Common myeloid progenitor, CD34-positive (primary cell): ENCODE measurements around the gene NFIA.
"Not testable (repeated sequence)": the region's sequence is repeated elsewhere in the genome, so short reads cannot be mapped to it uniquely, and the experiment has no call there.

ENCODE experiments used
- CTCF ChIA-PET: fragments of 350-600 bp; sonication (Branson Sonifier 250); formaldehyde crosslinking; loops from one replicate; lab custom pipeline; 2021; ENCODE audit warnings: antibody characterized with exemption; lab: Charles Lee
- POLR2A ChIA-PET: fragments of 350-600 bp; sonication (Branson Sonifier 250); formaldehyde crosslinking; loops from one replicate; lab custom pipeline; 2021; ENCODE audit warnings: antibody characterized with exemption; lab: Charles Lee
- DNase-seq, 3 donors: peaks; one replicate each; pipeline versions ENCODE4 v3.0.0 to v3.0.0-alpha.2; 2013
- H3K27ac ChIP-seq, 2 experiments: 1 replicate in 1 of 2; 2 replicates in 1 of 2; pipeline ENCODE4 v1.7.0; 2013; ENCODE audit warnings: inconsistent platforms in 2 of 2, low read length in 2 of 2, mild to moderate bottlenecking in 2 of 2, low read depth in 1 of 2, moderate library complexity in 1 of 2; ENCODE audit not compliant: severe bottlenecking in 2 of 2, insufficient read depth in 1 of 2, poor library complexity in 1 of 2
- H3K27me3 ChIP-seq, 5 experiments: replicated peaks in 2 of 5; 1 replicate in 3 of 5; 2 replicates in 2 of 5; pipeline versions ENCODE4 v1.6.1 to v1.7.0; 2013; ENCODE audit warnings: low read length in 4 of 5, mild to moderate bottlenecking in 2 of 5, moderate library complexity in 2 of 5, inconsistent platforms in 1 of 5; ENCODE audit not compliant: insufficient read depth in 5 of 5, control insufficient read depth in 4 of 5
- H3K36me3 ChIP-seq, 4 experiments: 1 replicate in 2 of 4; 2 replicates in 2 of 4; pipeline versions ENCODE4 v1.6.1 to v1.7.0; 2013; ENCODE audit warnings: low read length in 3 of 4, control low read depth in 1 of 4, mild to moderate bottlenecking in 1 of 4; ENCODE audit not compliant: control insufficient read depth in 4 of 4, insufficient read depth in 4 of 4
- H3K4me1 ChIP-seq, 4 experiments: 1 replicate in 3 of 4; 2 replicates in 1 of 4; pipeline versions ENCODE4 v1.6.1 to v1.7.1; 2013; ENCODE audit warnings: low read length in 3 of 4, mild to moderate bottlenecking in 3 of 4, control low read depth in 1 of 4, inconsistent platforms in 1 of 4, moderate library complexity in 1 of 4; ENCODE audit not compliant: control insufficient read depth in 4 of 4, insufficient read depth in 4 of 4; ENCODE audit errors: control extremely low read depth in 1 of 4
- H3K4me3 ChIP-seq, 7 experiments: 1 replicate in 4 of 7; 2 replicates in 3 of 7; pipeline versions ENCODE4 v1.5.1 to v1.7.0; 2013; ENCODE audit warnings: mild to moderate bottlenecking in 7 of 7, low read length in 6 of 7, moderate library complexity in 6 of 7, inconsistent platforms in 2 of 7, low read depth in 2 of 7, control low read depth in 1 of 7; ENCODE audit not compliant: insufficient read depth in 4 of 7, control insufficient read depth in 1 of 7; ENCODE audit errors: extremely low read depth in 1 of 7
- H3K9me3 ChIP-seq, 5 experiments: 1 replicate in 4 of 5; 2 replicates in 1 of 5; pipeline versions ENCODE4 v1.6.1 to v1.7.1; 2013; ENCODE audit warnings: low read length in 4 of 5, mild to moderate bottlenecking in 2 of 5, inconsistent platforms in 1 of 5, low read depth in 1 of 5, moderate library complexity in 1 of 5; ENCODE audit not compliant: control insufficient read depth in 4 of 5, insufficient read depth in 2 of 5; ENCODE audit errors: control extremely low read depth in 1 of 5
- WGBS: methylation state at CpG from one replicate; pipeline ENCODE4 v1.1.5; 2013; ENCODE audit not compliant: insufficient coverage; 5-methylcytosine and 5-hydroxymethylcytosine counted together

NFIA gene

DNA sequence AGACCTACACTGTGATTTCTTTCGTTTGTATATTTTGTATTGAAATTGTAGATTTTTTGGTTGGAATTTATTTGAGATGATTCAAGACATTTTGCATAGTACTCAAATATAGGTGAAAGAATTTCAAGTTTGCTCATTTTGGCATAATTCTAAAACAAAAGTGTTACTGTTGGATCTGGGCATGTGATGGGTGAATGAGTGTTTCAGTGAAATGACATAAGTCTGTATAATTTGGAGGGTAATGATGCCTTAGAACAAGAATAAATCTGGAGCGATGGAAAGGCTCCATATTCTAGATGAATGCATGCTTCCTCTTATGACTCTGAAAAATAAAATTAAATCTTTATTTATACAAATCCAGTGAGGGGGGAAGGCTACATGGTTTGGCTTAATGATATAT lies 41.0 kb downstream of the NFIA start:
- WGBS: 100% methylated on average over 1 of the region's 2 CpGs
- POLR2A ChIA-PET: no interaction called here
- no peak overlapping the region for H3K4me3 ChIP-seq

DNA sequence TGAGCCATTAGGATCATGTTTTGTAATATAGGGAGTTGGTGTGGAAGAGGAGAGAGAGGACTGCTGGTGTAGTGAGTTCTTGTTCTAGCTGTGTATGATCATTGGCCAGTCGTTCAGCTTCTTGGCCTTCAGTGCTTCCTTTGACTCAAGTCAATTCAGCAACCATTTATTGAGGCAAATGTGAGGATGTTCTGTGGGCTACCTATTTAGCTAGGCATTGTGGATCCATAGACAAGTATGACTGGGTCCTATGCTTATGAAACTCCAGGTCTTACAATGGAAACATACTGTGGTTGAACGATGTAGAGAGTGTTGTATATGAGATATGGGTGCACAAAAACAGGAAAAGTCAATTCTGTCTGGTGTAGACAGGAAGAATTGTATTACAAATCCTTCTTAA lies 41.7 kb downstream of the NFIA start:
- ChIA-PET CTCF (interaction anchor here (2.0 kb wide), 1 partner anchor 74 kb away, joined by 6 read pairs; no protein-coding TSS in a partner anchor), POLR2A (no interaction called here)
- DNase-seq: no peak
- H3K36me3 ChIP-seq: no peaks in the 10 kb centered on the region
- H3K4me3 ChIP-seq: no peak overlapping the region
- H3K4me1 ChIP-seq: no peaks in the 10 kb centered on the region
- 100% methylated on average over 1 of the region's 2 CpGs for WGBS
- no peaks in the 10 kb centered on the region for H3K27me3 ChIP-seq
- H3K9me3 ChIP-seq: no peaks in the 10 kb centered on the region
- H3K27ac ChIP-seq: no peak overlapping the region

More for the DNA sequence above, 41.0 kb downstream of the NFIA start:
- Histone ChIP-seq H3K4me1 (no peaks in the 10 kb centered on the region), H3K27me3 (no peaks in the 10 kb centered on the region), H3K27ac (no peak overlapping the region), H3K9me3 (no peaks in the 10 kb centered on the region), H3K36me3 (no peaks in the 10 kb centered on the region)
- CTCF ChIA-PET: interaction anchor here (2.0 kb wide), 1 partner anchor 73 kb away, joined by 6 read pairs; no protein-coding TSS in a partner anchor
- DNase-seq: no peak

DNA sequence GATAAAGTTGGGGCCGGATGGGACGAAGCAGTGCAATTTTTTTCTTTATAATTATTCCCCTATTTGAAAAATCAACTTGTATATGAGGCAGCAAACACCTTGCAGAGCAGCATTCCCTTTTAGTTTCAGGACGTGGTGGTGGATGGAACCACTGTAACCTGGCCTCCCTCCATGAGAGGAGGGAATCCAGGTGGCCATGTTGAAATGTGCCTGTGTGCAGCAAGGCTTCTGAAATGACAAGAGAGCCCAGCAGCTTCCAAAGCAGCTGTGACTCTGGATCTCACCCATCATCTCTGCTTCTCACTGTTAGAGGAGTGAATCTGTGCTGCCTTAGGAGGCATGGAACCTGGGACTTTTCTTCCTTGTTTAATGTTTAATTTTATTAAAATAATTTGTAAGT lies 42.3 kb downstream of the NFIA start:
- Histone ChIP-seq H3K4me3 (no peak overlapping the region), H3K9me3 (no peaks in the 10 kb centered on the region), H3K27ac (no peak overlapping the region), H3K36me3 (no peaks in the 10 kb centered on the region), H3K27me3 (no peaks in the 10 kb centered on the region), H3K4me1 (no peaks in the 10 kb centered on the region)
- 100% methylated on average over 1 of the region's 3 CpGs for WGBS
- no peak for DNase-seq
- ChIA-PET POLR2A (no interaction called here), CTCF (no interaction called here)

DNA sequence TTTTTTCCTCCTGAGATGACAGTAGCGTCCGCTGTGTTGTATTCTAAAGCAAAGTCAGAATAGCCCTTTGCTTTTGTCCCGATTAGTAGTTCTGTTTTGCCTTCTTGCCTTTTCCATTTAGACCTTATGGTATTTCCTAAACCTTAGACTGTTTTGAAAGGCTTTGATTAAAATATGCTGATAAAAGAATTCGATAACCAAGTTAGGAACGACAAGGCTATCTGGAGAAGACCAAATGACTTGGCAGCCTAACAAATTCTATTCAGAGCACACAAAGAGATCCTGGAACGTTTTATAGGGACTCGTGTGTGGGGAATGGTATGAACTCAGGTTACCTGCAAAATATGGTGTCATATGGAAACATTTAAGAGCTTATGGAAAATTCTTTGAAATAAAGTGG lies 42.9 kb downstream of the NFIA start:
- Histone ChIP-seq H3K27ac (no peak overlapping the region), H3K27me3 (no peaks in the 10 kb centered on the region), H3K9me3 (no peaks in the 10 kb centered on the region), H3K4me1 (no peaks in the 10 kb centered on the region), H3K36me3 (no peaks in the 10 kb centered on the region), H3K4me3 (no peak overlapping the region)
- CTCF ChIA-PET: interaction anchor here (1.2 kb wide), 2 partner anchors 11 to 71 kb away, joined by 3 read pairs; no protein-coding TSS in a partner anchor
- no CpG with 5 or more reads among the region's 7 CpGs for WGBS
- POLR2A ChIA-PET: interaction anchor here (0.7 kb wide), 1 partner anchor 42 kb away, joined by 3 read pairs; no protein-coding TSS in a partner anchor
- DNase-seq: no peak

DNA sequence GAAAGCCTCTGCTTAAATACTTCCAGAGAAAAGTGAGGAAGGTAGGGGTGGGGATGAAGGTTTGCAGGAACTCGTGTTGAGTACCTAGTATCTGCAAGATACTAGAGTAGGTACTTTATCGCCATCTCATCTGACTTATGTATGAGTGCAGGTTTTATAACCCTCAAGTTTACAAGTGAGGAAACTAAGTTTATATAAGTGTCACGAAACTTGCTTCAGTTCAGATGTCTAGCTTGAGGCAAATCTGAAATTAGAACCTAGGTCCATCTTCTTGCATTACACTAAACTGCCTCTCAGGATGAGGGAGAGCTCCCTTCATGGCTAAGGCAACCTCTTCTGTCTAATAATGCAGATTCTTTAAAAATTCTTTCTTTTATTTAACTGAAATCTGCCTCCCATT lies 43.5 kb downstream of the NFIA start:
- no peak for DNase-seq
- WGBS: 61% methylated on average over 3 of the region's 3 CpGs
- Histone ChIP-seq H3K9me3 (no peaks in the 10 kb centered on the region), H3K4me1 (no peaks in the 10 kb centered on the region), H3K4me3 (no peak overlapping the region), H3K27me3 (no peaks in the 10 kb centered on the region), H3K27ac (no peak overlapping the region), H3K36me3 (no peaks in the 10 kb centered on the region)
- ChIA-PET CTCF (interaction anchor here (0.9 to 1.2 kb wide), 3 partner anchors 10 to 107 kb away, joined by 3 read pairs; no protein-coding TSS in a partner anchor), POLR2A (no interaction called here)

DNA sequence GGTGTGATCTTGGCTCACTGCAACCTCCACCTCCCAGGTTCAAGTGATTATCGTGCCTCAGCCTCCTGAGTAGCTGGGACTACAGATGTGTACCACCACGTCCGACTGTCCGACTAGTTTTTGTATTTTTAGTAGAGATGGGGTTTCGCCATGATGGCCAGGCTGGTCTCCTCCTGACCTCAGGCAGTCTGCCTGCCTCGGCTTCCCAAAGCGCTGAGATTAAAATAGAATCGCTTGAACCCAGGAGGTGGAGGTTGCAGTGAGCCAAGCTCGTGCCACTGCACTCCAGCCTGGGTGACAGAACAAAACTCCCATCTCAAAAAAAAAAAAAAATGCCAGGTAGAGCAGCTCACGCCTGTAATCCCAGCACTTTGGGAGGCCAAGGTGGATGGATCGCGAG lies 44.5 kb downstream of the NFIA start:
- POLR2A ChIA-PET, H3K4me3 ChIP-seq, H3K9me3 ChIP-seq, H3K36me3 ChIP-seq, DNase-seq, H3K4me1 ChIP-seq, H3K27me3 ChIP-seq, H3K27ac ChIP-seq: not testable (repeated sequence)
- CTCF ChIA-PET: interaction anchor here (0.7 to 0.8 kb wide), 2 partner anchors 15 to 143 kb away, joined by 3 read pairs; no protein-coding TSS in a partner anchor
- whole genome bisulfite sequencing: 96% methylated on average over 4 of the region's 12 CpGs

DNA sequence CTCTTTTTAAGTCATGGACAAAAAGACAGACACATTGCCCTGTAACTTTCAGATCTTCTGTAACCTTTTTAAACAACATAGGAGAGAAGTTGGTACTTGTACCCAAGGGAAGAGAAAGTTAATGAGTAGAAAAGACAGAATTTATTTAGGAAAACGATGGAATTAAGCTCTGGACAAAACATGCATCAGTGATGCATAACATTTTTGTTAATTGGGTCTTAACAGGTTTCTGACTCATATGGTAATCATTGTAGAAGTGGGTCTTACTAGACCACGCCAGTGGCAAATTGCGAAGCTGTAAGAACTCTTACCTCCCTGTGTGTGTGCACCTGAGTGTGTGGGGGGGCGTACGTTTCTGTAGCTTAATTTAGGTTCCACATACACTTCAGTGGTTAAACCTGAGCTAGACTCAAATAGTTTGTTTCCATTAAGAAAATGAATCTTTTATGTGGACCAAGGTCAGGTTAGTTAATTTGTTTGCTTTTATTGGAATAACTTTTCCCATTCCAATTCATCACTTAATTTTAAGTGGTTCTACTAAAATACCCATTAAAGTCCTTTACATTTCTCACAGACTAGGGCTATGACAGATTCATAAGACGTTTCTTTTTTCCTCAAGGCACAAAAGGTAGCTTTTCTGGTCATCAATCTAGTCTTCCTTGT lies 48.1 kb downstream of the NFIA start:
- no peaks in the 10 kb centered on the region for H3K27me3 ChIP-seq
- no peak overlapping the region for H3K4me3 ChIP-seq
- no peak overlapping the region for H3K27ac ChIP-seq
- ChIA-PET CTCF (interaction anchor here (1.0 to 2.4 kb wide), 3 partner anchors 12 to 50 kb away, joined by 3 to 6 read pairs (median 3); no protein-coding TSS in a partner anchor), POLR2A (interaction anchor here (1.6 kb wide), 1 partner anchor 15 kb away, joined by 3 read pairs; no protein-coding TSS in a partner anchor)
- DNase-seq: no peak
- no CpG with 5 or more reads among the region's 6 CpGs for WGBS
- peaks cover 0 to 16% (median 6%) of the 10 kb centered on the region in 4 experiments for H3K4me1 ChIP-seq
- H3K9me3 ChIP-seq: no peaks in the 10 kb centered on the region
- no peaks in the 10 kb centered on the region for H3K36me3 ChIP-seq
